K562 (cell line): ENCODE measurements around the gene TXNRD2.

Experiments
- BCL6 ChIP-seq: fragments of 250-450 bp; sonication (Bioruptor Pico); IDR thresholded peaks from 2 replicates; pipeline ENCODE4 v1.4.0; 2020
- CTCF ChIP-seq, 3 experiments: IDR thresholded peaks in 2 of 3; conservative IDR thresholded peaks in 1 of 3; 2 replicates each; pipeline ENCODE4 v1.5.1; 2011 to 2012; ENCODE audit warnings: low read length in 3 of 3, mild to moderate bottlenecking in 3 of 3, control low read depth in 2 of 3, improper control_type of control experiment in 1 of 3, inconsistent platforms in 1 of 3, low read depth in 1 of 3, mixed read lengths in 1 of 3, moderate library complexity in 1 of 3; ENCODE audit not compliant: insufficient read depth in 2 of 3
- E2F6 ChIP-seq, 2 experiments: IDR thresholded peaks; 2 replicates each; pipeline ENCODE4 v1.6.1; 2011; ENCODE audit warnings: borderline replicate concordance in 1 of 2, control low read depth in 1 of 2, low read depth in 1 of 2, low read length in 1 of 2, mild to moderate bottlenecking in 1 of 2, mixed read lengths in 1 of 2, moderate library complexity in 1 of 2; ENCODE audit not compliant: insufficient read depth in 1 of 2, insufficient read length in 1 of 2, poor library complexity in 1 of 2, severe bottlenecking in 1 of 2; ENCODE audit errors: extremely low read depth in 1 of 2
- MAFF ChIP-seq: IDR thresholded peaks from 2 replicates; pipeline ENCODE4 v1.6.1; 2012; ENCODE audit warnings: low read length, improper control_type of control experiment
- MAX ChIP-seq: sonication (generic); formaldehyde crosslinking; IDR thresholded peaks from 2 replicates; pipeline ENCODE4 v1.9.0; 2022; ENCODE audit warnings: mild to moderate bottlenecking, missing genetic modification reagents
- NBN ChIP-seq: fragments of 450-650 bp; IDR thresholded peaks from 2 replicates; pipeline ENCODE4 v1.6.1; 2016; ENCODE audit warnings: low read depth, mild to moderate bottlenecking
- NFRKB ChIP-seq: fragments of 450-650 bp; IDR thresholded peaks from 2 replicates; pipeline ENCODE4 v1.6.1; 2016; ENCODE audit warnings: low read depth
- REST ChIP-seq, 2 experiments: fragments of 450-650 bp; formaldehyde crosslinking in 1 of 2; IDR thresholded peaks; 2 replicates each; pipeline versions ENCODE4 v1.4.0 to v1.6.1; 2014 to 2020; ENCODE audit warnings: mild to moderate bottlenecking in 2 of 2, borderline replicate concordance in 1 of 2, low read depth in 1 of 2
- SMARCC2 ChIP-seq: fragments of 450-650 bp; IDR thresholded peaks from 2 replicates; pipeline ENCODE4 v1.6.1; 2017; ENCODE audit warnings: antibody characterized with exemption, moderate library complexity, mild to moderate bottlenecking, low read depth
- SP2 ChIP-seq: IDR thresholded peaks from 2 replicates; pipeline ENCODE4 v1.6.1; 2011; ENCODE audit warnings: mild to moderate bottlenecking, low read depth, low read length, moderate library complexity; ENCODE audit not compliant: poor library complexity, severe bottlenecking; ENCODE audit errors: extremely low read depth
- TSHZ1 ChIP-seq: fragments of 250-450 bp; sonication (Bioruptor Pico); IDR thresholded peaks from 2 replicates; pipeline ENCODE4 v1.4.0; 2020; ENCODE audit warnings: mild to moderate bottlenecking, moderate library complexity
- ZNF277 ChIP-seq: fragments of 250-450 bp; sonication (Bioruptor Pico); IDR thresholded peaks from 2 replicates; pipeline ENCODE4 v1.8.0; 2022; ENCODE audit warnings: inconsistent platforms, mild to moderate bottlenecking, moderate library complexity, borderline replicate concordance

- TF ChIP-seq MAFF (no peak), ZNF277 (CRISPR knock-in tag) (no peak), E2F6 (IDR thresholded peaks at IDR 0.05; ENCODE audit: borderline replicate concordance in 1 of 2, extremely low read depth in 1 of 2, insufficient read depth in 1 of 2, insufficient read length in 1 of 2, low read depth in 1 of 2, low read length in 1 of 2, poor library complexity in 1 of 2, severe bottlenecking in 1 of 2) (no peak), SP2 (no peak), MAX (CRISPR knock-in tag) (no peak), CTCF (IDR thresholded peaks at IDR 0.05 in 2 of 3, conservative IDR thresholded peaks at IDR 0.05 in 1 of 3; ENCODE audit: insufficient read depth in 2 of 3, low read depth in 1 of 3, low read length in 3 of 3) (no peak), REST (IDR thresholded peaks at IDR 0.05; ENCODE audit: borderline replicate concordance) (no peak), REST (CRISPR knock-in tag; IDR thresholded peaks at IDR 0.05; ENCODE audit: low read depth) (no peak), BCL6 (CRISPR knock-in tag) (no peak), NFRKB (no peak), SMARCC2 (no peak), TSHZ1 (CRISPR knock-in tag) (no peak), NBN (no peak)
Measured at GRCh38 chr22:19878461-19879245, 63.0 kb downstream of the TXNRD2 start.
